GM12864 (cell line): Measurements from ENCODE around the gene RABIF.

Experiments
- DNase-seq: peaks from one replicate; pipeline ENCODE4 v3.0.0-alpha.2; 2011; ENCODE audit warnings: low read depth
- H3K4me3 ChIP-seq: 2 replicates; pipeline ENCODE4 v1.5.1; 2011; ENCODE audit warnings: mild to moderate bottlenecking, low read depth, low read length, control low read depth
- CTCF ChIP-seq: IDR thresholded peaks from 2 replicates; pipeline ENCODE4 v1.5.1; 2011; ENCODE audit warnings: low read depth, mild to moderate bottlenecking, moderate library complexity, low read length, control low read depth, inconsistent platforms; ENCODE audit errors: missing control alignments

Gene RABIF

GRCh38 chr1:202858331-202858730, 30.6 kb downstream of the RABIF start:
- no peak overlapping the region for H3K4me3 ChIP-seq
- DNase-seq = no peak
- no peak for TF ChIP-seq CTCF

- DNase-seq = no peak
- H3K4me3 ChIP-seq = no peak overlapping the region
Measured at GRCh38 chr1:202857136-202857610, 31.8 kb downstream of the RABIF start.

GRCh38 chr1:202856014-202856413, 32.9 kb downstream of the RABIF start:
- no peak for TF ChIP-seq CTCF
- no peak overlapping the region for H3K4me3 ChIP-seq
- DNase-seq = no peak

More at GRCh38 chr1:202857136-202857610, 31.8 kb downstream of the RABIF start:
- TF ChIP-seq CTCF = no peak

- no peak for TF ChIP-seq CTCF
- H3K4me3 ChIP-seq = no peak overlapping the region
- DNase-seq = no peak
Measured at GRCh38 chr1:202854787-202855186, 34.2 kb downstream of the RABIF start.

GRCh38 chr1:202852163-202852904, 36.6 kb downstream of the RABIF start:
- DNase-seq = peak; percentile 26
- peak; percentile 75 for TF ChIP-seq CTCF
- H3K4me3 ChIP-seq = no peak overlapping the region

- no peak for TF ChIP-seq CTCF
- H3K4me3 ChIP-seq = no peak overlapping the region
- DNase-seq = no peak
Measured at GRCh38 chr1:202850593-202851362, 38.2 kb downstream of the RABIF start.

- peak; percentile 37 for DNase-seq
- no peak overlapping the region for H3K4me3 ChIP-seq
- TF ChIP-seq CTCF = no peak
Measured at GRCh38 chr1:202848191-202848542, 40.8 kb downstream of the RABIF start.
